T-helper 17 cell (primary cell): ENCODE results near the gene SEBOX. TPM values are rescaled to one million over a fixed set of nuclear protein-coding genes. Genes with fewer than 3 reads are reported as not detected.

ENCODE experiments used
- ATAC-seq: fragments of 150-1000 bp; cut with Tn5 transposase; 2 replicates; pipeline ENCODE4 v1.10.0; 2021; ENCODE audit warnings: mild to moderate bottlenecking, moderate library complexity
- DNase-seq, 3 donors: peaks; one replicate each; pipeline versions ENCODE4 v3.0.0 to v3.0.0-alpha.2; 2020 to 2021
- H3K9me3 ChIP-seq: one replicate; pipeline ENCODE4 v1.7.0; 2013; ENCODE audit warnings: low read length, mild to moderate bottlenecking; ENCODE audit not compliant: control insufficient read depth, poor library complexity, severe bottlenecking
- H3K27ac Mint-ChIP-seq: one replicate; pipeline ENCODE4 v1.8.0; 2022; ENCODE audit warnings: mild to moderate bottlenecking, moderate library complexity, mixed read lengths
- H3K27me3 Mint-ChIP-seq: one replicate; pipeline ENCODE4 v1.8.0; 2022; ENCODE audit warnings: mixed read lengths
- H3K36me3 Mint-ChIP-seq: one replicate; pipeline ENCODE4 v1.8.0; 2022; ENCODE audit warnings: low read depth, mixed read lengths
- H3K4me1 Mint-ChIP-seq: one replicate; pipeline ENCODE4 v1.8.0; 2022; ENCODE audit warnings: mild to moderate bottlenecking, mixed read lengths
- H3K4me3 Mint-ChIP-seq: one replicate; pipeline ENCODE4 v1.8.0; 2022; ENCODE audit warnings: mild to moderate bottlenecking, moderate library complexity, mixed read lengths
- total RNA-seq, 4 donors: library from RNA in 2 of 4; stranded (reverse) in 2 of 4; gene quantifications; one replicate each; pipeline ENCODE4 v1.2.3 and lab custom pipeline; 2022 to 2026

Gene SEBOX
- total RNA-seq, 2 donors from 2014 or later: not detected

DNA sequence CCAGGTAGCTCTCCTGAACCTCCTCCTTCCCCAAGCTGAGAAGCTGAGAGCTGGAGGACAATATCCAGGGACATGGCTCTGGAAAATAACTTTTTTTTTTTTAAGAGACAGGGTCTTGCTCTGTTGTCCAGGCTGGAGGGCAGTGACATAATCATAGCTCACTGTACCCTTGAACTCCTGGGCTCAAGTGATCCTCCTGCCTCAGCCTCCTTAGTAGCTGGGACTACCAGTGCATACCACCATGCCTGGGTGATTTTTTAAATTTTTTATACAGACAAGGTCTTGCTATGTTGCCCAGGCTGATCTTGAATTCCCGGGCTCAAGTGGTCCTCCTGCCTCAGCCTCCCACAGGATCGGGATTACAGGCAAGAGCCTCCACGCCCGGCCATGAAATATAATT, 34.8 kb upstream of the SEBOX start:
- Mint-ChIP-seq H3K27ac (peak overlapping the region; percentile 47), H3K27me3 (no peaks in the 10 kb centered on the region), H3K36me3 (no peaks in the 10 kb centered on the region), H3K4me3 (no peak overlapping the region), H3K4me1 (peaks cover 10% of the 10 kb centered on the region)
- H3K9me3 ChIP-seq: no peaks in the 10 kb centered on the region
- DNase-seq: no peak
- ATAC-seq: no peak

DNA sequence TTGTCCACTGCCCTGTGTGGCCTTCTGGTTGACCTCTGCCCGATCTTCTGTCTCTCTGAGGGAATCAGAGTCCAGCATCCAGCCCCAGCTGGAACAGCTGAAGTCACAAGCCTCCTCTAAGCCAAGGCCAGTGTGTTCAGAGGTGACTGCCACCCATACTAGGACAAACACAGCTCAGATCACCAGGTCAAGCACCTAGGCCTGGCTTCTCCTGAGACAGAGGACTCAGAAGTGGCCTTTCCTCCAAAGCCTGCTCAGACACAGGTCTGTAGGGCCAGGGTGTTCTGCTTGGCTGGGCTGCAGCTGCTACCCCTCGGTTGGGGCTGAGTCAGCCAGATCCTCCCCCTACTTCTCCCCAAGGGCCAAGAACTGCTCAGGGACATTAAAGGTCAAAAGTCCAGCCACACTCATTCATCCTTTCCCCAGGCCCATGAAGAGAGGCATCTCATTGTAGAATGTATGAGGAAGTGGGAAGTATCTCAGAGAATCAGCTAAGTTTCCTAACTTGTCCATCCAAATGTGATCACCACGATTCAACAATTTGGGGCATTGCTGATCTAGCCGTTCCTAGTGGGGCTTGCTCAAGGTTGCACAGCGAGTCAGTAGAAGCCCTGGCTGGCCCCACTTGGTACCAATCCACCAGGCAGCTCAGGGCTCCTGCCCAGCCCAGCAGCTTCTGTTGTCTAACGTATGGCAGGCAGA, 33.4 kb upstream of the SEBOX start:
- Mint-ChIP-seq H3K4me1 (peaks cover 14% of the 10 kb centered on the region), H3K4me3 (no peak overlapping the region), H3K27ac (peak overlapping the region; percentile 11), H3K36me3 (peaks cover 3% of the 10 kb centered on the region), H3K27me3 (no peaks in the 10 kb centered on the region)
- DNase-seq (no peak), ATAC-seq (no peak)
- H3K9me3 ChIP-seq: no peaks in the 10 kb centered on the region

DNA sequence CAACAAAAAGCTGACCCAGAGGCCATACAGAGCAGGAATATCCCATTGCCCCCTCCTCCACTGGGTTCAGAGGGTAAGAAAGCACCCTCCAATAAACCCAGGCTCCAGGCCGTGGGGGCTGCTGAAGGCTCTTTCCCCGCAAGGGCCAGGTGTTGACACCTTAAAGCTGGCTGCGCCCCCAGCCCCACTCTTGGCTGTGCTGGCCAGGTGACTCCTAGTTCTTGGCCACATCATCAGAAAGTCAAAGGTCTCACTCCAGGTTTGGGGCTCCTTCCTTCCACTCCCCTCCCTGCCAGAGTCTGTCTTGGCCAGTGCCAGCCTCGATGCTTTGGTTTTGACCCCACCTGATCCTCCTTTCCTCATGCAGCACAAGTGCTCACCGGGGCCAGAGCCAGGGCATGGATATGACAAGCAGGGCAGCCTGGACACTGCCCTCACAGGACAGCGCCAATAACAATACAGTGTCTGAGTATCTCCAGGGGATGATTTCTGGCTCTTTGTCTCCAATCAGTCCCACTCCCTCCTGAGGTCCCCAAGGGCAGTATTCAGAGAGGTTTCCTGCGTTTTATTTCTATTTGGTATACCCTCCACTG, 32.8 kb upstream of the SEBOX start:
- ATAC-seq: no peak
- Mint-ChIP-seq H3K4me3 (no peak overlapping the region), H3K36me3 (peaks cover 3% of the 10 kb centered on the region), H3K27me3 (no peaks in the 10 kb centered on the region), H3K4me1 (peaks cover 13% of the 10 kb centered on the region), H3K27ac (peak overlapping the region; percentile 11)
- no peaks in the 10 kb centered on the region for H3K9me3 ChIP-seq
- no peak for DNase-seq

DNA sequence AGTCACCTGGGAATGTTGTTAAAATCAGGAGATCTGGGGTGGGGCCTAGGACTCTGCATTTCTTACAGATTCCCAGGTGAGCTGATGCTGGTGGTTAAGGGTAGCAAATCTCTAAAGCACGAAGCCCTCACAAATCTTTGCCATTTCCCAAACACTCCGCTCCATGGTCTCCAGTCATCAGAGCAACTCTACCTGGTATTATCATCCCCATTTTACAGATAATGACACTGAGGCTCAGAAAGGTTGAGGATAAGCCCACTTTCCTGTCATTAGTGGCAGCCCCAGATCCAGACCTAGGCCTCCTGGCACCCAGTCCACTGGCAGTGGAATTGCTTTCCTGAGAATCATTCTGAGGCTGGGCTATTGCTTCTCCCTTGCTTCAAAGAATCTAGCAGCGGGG, 32.3 kb upstream of the SEBOX start:
- no peaks in the 10 kb centered on the region for H3K9me3 ChIP-seq
- DNase-seq (no peak), ATAC-seq (no peak)
- Mint-ChIP-seq H3K27ac (peak overlapping the region; percentile 11), H3K27me3 (no peaks in the 10 kb centered on the region), H3K4me1 (peaks cover 11% of the 10 kb centered on the region), H3K36me3 (peaks cover 3% of the 10 kb centered on the region), H3K4me3 (no peak overlapping the region)

DNA sequence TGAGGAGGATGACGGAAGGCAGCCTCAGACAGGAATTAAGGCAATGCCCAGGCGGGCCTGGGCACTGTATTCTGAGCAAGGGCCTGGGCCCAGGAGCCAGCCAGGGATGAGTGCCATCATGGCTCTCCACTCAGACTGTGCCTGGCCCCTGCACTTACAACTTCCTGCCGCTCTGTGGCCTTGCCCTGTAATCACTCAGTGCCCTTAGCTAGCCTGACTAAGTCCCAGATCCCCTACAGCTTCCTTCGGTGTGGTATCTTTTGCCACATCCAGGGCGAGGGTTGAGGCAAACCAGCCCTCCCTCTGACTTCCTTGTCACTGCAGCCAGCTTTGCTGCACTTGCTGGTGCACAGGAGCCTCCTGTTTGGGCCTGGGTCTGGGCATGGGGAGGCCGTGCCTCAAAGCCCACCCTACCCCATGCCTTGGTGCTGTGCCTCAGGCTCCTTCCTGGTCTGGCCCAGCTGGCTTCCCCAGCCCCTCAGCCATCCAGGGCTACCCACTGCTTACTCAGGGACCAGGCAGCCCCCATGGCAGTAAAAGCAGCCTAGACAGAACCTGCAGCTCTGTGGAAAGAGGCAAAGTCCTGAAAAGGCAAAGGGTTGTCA, 31.7 kb upstream of the SEBOX start:
- DNase-seq (no peak), ATAC-seq (no peak)
- Mint-ChIP-seq H3K4me1 (peaks cover 9% of the 10 kb centered on the region), H3K4me3 (no peak overlapping the region), H3K36me3 (peaks cover 3% of the 10 kb centered on the region), H3K27me3 (no peaks in the 10 kb centered on the region), H3K27ac (no peak overlapping the region)
- H3K9me3 ChIP-seq: no peaks in the 10 kb centered on the region

DNA sequence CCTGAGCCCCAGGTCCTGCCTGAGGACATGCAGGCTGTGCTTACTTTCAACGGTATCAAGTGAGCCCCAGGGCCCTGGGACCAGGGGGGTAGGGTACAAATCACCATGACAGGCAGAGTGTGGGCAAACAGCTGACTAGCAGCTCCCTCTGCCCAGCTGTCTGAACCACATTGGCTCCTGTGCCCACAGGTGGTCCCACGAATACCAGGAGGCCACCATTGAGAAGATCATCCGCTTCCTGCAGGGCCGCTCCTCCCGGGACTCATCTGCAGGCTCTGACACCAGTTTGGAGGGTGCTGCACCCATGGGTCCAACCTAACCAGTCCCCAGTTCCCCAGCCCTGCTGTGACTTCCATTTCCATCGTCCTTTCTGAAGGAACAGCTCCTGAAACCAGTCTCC, 31.0 kb upstream of the SEBOX start:
- no peak overlapping the region for H3K27ac Mint-ChIP-seq
- DNase-seq: no peak
- H3K27me3 Mint-ChIP-seq: no peaks in the 10 kb centered on the region
- ATAC-seq: no peak
- H3K4me1 Mint-ChIP-seq: peaks cover 9% of the 10 kb centered on the region
- peaks cover 5% of the 10 kb centered on the region for H3K36me3 Mint-ChIP-seq
- H3K9me3 ChIP-seq: no peaks in the 10 kb centered on the region
- H3K4me3 Mint-ChIP-seq: no peak overlapping the region

DNA sequence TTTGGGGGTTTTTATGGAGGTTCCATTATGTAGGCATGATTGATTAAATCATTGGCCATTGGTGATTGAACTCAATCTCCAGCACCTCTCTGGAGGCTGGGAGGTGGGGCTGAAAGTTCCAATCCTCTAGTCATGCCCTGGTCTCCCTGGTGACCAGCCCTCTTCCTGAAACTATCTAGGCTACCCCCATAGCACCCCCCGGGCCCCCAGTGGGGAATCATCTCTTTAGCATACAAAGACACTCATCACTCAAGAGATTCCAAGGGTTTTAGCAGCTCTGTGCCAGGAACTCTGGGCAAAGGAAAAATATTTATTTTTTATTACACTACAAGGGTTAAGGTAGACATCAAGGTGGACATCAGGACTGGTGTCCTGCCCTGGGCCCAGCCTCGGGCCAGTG, 30.4 kb upstream of the SEBOX start:
- ATAC-seq (no peak), DNase-seq (no peak)
- no peak overlapping the region for H3K27ac Mint-ChIP-seq
- H3K4me1 Mint-ChIP-seq: peaks cover 11% of the 10 kb centered on the region
- no peaks in the 10 kb centered on the region for H3K9me3 ChIP-seq
- no peaks in the 10 kb centered on the region for H3K27me3 Mint-ChIP-seq
- H3K4me3 Mint-ChIP-seq: no peak overlapping the region
- H3K36me3 Mint-ChIP-seq: peaks cover 6% of the 10 kb centered on the region

DNA sequence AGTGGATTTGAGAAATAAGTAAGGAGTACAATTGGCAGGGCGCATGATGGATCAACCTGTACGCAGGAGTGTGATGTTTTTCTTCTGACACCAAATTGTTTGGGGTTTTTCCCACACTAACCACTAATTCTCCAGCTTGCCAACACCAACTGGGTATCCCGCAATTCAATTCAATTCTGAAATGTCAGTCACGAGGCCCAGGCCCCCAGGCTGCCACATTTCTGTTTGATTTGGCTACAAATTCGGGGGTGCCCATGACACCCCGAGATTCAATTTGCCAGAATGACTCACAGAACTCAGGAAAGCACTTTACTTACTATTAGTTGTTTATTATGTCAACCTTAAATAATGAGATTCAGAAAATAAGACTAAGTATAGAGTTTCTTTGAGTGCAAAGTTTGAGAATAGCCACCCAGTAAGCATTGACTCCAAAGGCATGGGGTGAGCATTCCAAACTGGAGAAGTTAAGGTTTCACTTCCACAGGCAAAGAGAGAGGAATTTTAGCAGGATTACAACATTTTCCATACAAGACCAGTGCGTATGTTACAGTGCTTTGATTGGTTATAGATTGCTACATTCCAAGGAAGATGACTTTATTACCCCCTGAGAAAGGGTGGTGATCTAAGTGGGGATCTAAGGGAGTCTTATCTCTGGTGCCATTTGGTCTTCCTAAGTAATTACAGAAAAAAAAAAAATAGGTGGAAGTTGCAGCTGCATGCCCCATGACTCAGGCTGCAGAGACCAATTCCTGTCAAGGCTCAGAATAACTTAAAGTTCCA, 29.5 kb upstream of the SEBOX start:
- H3K27me3 Mint-ChIP-seq: no peaks in the 10 kb centered on the region
- H3K4me1 Mint-ChIP-seq: peaks cover 15% of the 10 kb centered on the region
- H3K4me3 Mint-ChIP-seq: no peak overlapping the region
- ATAC-seq (no peak), DNase-seq (no peak)
- H3K36me3 Mint-ChIP-seq: peaks cover 11% of the 10 kb centered on the region
- H3K9me3 ChIP-seq: no peaks in the 10 kb centered on the region
- H3K27ac Mint-ChIP-seq: no peak overlapping the region

DNA sequence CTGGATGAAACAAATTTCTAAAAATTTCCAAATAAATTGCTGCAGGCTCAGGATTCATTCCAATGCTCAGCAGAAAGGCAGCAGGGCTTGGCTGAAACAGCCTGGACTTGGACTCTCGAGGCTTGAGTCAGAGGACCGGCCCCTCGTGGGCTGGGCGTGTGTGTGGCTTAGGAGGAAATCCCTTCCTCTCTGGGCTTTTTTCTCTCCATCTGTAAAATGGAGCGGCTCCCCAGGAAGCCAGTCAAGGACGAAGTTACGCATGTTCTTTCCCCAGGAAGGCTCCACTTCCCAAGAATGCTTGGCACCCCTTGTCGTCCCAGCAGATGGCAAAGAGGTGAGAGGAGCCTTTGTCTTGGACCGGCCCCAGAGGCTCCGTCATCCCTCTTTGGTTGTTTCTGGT, 27.5 kb upstream of the SEBOX start:
- peaks cover 11% of the 10 kb centered on the region for H3K36me3 Mint-ChIP-seq
- no peak for DNase-seq
- ATAC-seq: no peak
- H3K27me3 Mint-ChIP-seq: no peaks in the 10 kb centered on the region
- peaks cover 11% of the 10 kb centered on the region for H3K4me1 Mint-ChIP-seq
- no peak overlapping the region for H3K27ac Mint-ChIP-seq
- H3K9me3 ChIP-seq: no peaks in the 10 kb centered on the region
- H3K4me3 Mint-ChIP-seq: no peak overlapping the region

DNA sequence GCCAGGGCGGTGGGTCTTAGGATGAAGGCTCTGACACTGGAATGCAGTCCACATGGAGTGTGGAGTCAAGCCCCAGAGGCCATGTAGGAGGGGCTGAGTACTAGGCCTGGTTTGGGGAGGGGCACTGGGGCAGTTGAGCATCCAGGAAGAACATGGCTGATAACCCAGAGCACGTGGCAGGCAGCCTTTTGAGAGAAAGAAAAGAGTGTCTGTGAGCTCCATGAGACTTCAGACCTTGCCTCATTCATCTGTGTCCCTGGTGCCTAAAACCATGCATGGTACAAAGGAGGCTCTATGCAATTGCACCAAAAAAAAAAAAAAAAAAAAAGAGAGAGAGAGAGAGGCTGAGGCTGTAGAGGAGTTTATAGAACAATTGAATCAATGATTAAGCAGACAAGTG, 26.4 kb upstream of the SEBOX start:
- Mint-ChIP-seq H3K27me3 (no peaks in the 10 kb centered on the region), H3K4me1 (peaks cover 11% of the 10 kb centered on the region), H3K27ac (no peak overlapping the region), H3K4me3 (no peak overlapping the region), H3K36me3 (peaks cover 11% of the 10 kb centered on the region)
- DNase-seq (no peak), ATAC-seq (no peak)
- H3K9me3 ChIP-seq: no peaks in the 10 kb centered on the region

DNA sequence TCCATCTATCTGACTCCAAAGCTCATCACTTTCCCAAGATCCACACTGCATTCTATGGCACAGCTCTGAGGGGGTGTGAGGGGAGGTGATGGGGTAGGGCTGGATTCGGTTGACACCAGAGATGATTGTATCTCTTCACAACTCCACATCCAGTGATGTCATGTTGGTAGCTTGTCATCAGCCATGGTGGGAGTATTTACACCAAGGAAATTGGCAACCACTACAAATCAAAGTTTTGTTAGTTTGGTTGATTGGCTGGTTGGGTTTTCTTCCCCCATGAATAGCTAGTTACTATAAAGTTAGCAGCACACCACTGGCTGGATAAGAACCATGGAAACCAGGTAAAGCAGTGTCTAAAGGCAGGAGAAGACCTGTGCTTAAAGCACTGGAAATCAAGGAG, 26.0 kb upstream of the SEBOX start:
- Mint-ChIP-seq H3K27me3 (no peaks in the 10 kb centered on the region), H3K27ac (no peak overlapping the region), H3K36me3 (peaks cover 11% of the 10 kb centered on the region), H3K4me3 (no peak overlapping the region), H3K4me1 (peaks cover 13% of the 10 kb centered on the region)
- DNase-seq (no peak), ATAC-seq (no peak)
- no peaks in the 10 kb centered on the region for H3K9me3 ChIP-seq

DNA sequence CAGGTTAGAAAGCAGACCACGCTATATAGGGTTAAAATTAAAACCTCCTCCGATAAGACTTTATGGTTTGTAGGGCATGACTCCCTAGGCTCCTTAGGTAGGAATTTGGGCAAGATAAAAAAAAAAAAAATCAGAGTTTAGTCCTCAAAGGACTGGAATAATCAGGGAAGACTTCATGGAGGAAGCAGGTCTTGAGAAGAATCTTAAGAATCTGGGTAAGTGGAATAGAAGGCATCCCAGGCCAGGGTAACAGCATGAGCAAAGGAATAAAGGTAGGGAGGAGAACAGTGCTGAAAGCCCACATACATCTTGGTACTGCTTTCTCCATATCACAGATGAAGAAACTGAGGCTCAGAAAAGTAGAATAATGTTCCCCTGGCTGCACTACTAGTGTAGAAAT, 25.6 kb upstream of the SEBOX start:
- no peaks in the 10 kb centered on the region for H3K9me3 ChIP-seq
- H3K4me3 Mint-ChIP-seq: no peak overlapping the region
- no peak for DNase-seq
- H3K27ac Mint-ChIP-seq: no peak overlapping the region
- ATAC-seq: no peak
- H3K27me3 Mint-ChIP-seq: no peaks in the 10 kb centered on the region
- H3K4me1 Mint-ChIP-seq: peaks cover 13% of the 10 kb centered on the region
- peaks cover 11% of the 10 kb centered on the region for H3K36me3 Mint-ChIP-seq

DNA sequence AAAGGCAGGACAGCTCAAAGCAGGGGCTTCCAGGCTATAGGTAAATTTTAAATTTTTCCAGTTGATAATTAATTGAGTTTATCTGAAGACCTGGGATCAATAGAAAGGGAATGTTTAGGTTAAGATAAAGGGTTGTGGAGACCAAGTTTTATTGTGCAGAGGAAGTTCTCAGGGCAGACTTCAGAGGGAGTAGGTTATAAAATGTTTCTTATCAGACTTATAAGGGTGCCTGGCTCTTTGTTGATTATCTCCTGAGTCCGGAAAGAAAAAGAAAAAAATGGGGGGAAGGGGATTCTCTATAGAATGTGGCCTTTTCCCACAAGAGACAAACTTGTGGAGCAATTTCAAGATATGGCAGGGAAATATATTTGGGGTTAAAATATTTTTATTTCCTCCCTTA, 25.1 kb upstream of the SEBOX start:
- H3K36me3 Mint-ChIP-seq: peaks cover 11% of the 10 kb centered on the region
- H3K27ac Mint-ChIP-seq: no peak overlapping the region
- H3K27me3 Mint-ChIP-seq: no peaks in the 10 kb centered on the region
- DNase-seq (no peak), ATAC-seq (no peak)
- peaks cover 17% of the 10 kb centered on the region for H3K4me1 Mint-ChIP-seq
- no peaks in the 10 kb centered on the region for H3K9me3 ChIP-seq
- H3K4me3 Mint-ChIP-seq: no peak overlapping the region
